IMR-90 (cell line): ENCODE data around the gene FBXW8. TPM values are rescaled to one million over a fixed set of nuclear protein-coding genes. Genes with fewer than 3 reads are reported as not detected.

Experiments used
- ATAC-seq: fragments of 200-7000 bp; cut with Tn5 transposase; 2 replicates; pipeline ENCODE4 v1.9.1; 2020; ENCODE audit warnings: low read depth, mild to moderate bottlenecking, moderate library complexity
- BruUV-seq: library from RNA; stranded (reverse); fragments of 400-500 nt; replicated peaks from 2 replicates; lab custom pipeline; 2021; lab: Mats Ljungman, UMichigan
- CTCF ChIA-PET: fragments of 300-600 bp; formaldehyde crosslinking; extraction: SDS; loops from one replicate; lab custom pipeline; 2021; ENCODE audit warnings: antibody characterized with exemption; lab: Yijun Ruan, JAX
- POLR2A ChIA-PET: fragments of 300-600 bp; sonication (Branson Sonifier 250); formaldehyde crosslinking; loops from one replicate; lab custom pipeline; 2022; ENCODE audit warnings: antibody characterized with exemption; ENCODE audit not compliant: unreplicated experiment; lab: Charles Lee
- DNase-seq: peaks from one replicate; pipeline ENCODE4 v3.0.0; 2013
- H2AFZ ChIP-seq: replicated peaks from 2 replicates; pipeline ENCODE3; 2013; ENCODE audit warnings: low read length, mild to moderate bottlenecking; ENCODE audit not compliant: poor library complexity
- H2AK5ac ChIP-seq: 2 replicates; pipeline ENCODE4 v1.6.1; 2013; ENCODE audit warnings: low read depth, low read length, inconsistent platforms
- H2AK9ac ChIP-seq: replicated peaks from 2 replicates; pipeline ENCODE3; 2013; ENCODE audit warnings: mild to moderate bottlenecking, low read depth, low read length, moderate library complexity; ENCODE audit not compliant: poor library complexity
- H2BK120ac ChIP-seq: 2 replicates; pipeline ENCODE4 v1.6.1; 2013; ENCODE audit warnings: low read depth, low read length, inconsistent platforms
- H2BK15ac ChIP-seq: 3 replicates; pipeline ENCODE4 v1.6.1; 2013; ENCODE audit warnings: low read depth, low read length, inconsistent platforms
- H2BK20ac ChIP-seq: 2 replicates; pipeline ENCODE4 v1.6.1; 2013; ENCODE audit warnings: low read depth, mild to moderate bottlenecking, inconsistent platforms, low read length, moderate library complexity
- H2BK5ac ChIP-seq: 2 replicates; pipeline ENCODE4 v1.6.1; 2013; ENCODE audit warnings: mild to moderate bottlenecking, low read depth, low read length, inconsistent platforms; ENCODE audit not compliant: poor library complexity, severe bottlenecking
- H3K14ac ChIP-seq: replicated peaks from 2 replicates; pipeline ENCODE4 v1.6.1; 2013; ENCODE audit warnings: low read depth, low read length, inconsistent platforms
- H3K18ac ChIP-seq: 2 replicates; pipeline ENCODE4 v1.6.1; 2013; ENCODE audit warnings: low read depth, low read length, control low read depth
- H3K23ac ChIP-seq: 2 replicates; pipeline ENCODE4 v1.6.1; 2013; ENCODE audit warnings: low read depth, low read length, inconsistent platforms
- H3K27ac ChIP-seq: 2 replicates; pipeline ENCODE4 v1.5.1; 2013; ENCODE audit warnings: mild to moderate bottlenecking, control low read depth, low read length; ENCODE audit not compliant: insufficient read depth
- H3K27me3 ChIP-seq: 2 replicates; pipeline ENCODE4 v1.6.1; 2013; ENCODE audit warnings: low read length; ENCODE audit not compliant: control insufficient read depth, insufficient read depth
- H3K36me3 ChIP-seq: 2 replicates; pipeline ENCODE4 v1.6.1; 2013; ENCODE audit warnings: low read length, mixed read lengths; ENCODE audit not compliant: control insufficient read depth, insufficient read depth
- H3K4ac ChIP-seq: 2 replicates; pipeline ENCODE4 v1.6.1; 2013; ENCODE audit warnings: low read depth, low read length, inconsistent platforms
- H3K4me1 ChIP-seq: 2 replicates; pipeline ENCODE4 v1.6.1; 2013; ENCODE audit warnings: low read length, mixed read lengths; ENCODE audit not compliant: control insufficient read depth, insufficient read depth
- H3K4me2 ChIP-seq: 2 replicates; pipeline ENCODE4 v1.6.1; 2013; ENCODE audit warnings: low read depth, mild to moderate bottlenecking, control low read depth, low read length, moderate library complexity
- H3K4me3 ChIP-seq: 2 replicates; pipeline ENCODE4 v1.5.1; 2013; ENCODE audit warnings: low read depth, mild to moderate bottlenecking, control low read depth, low read length, moderate library complexity; ENCODE audit not compliant: insufficient read depth
- H3K56ac ChIP-seq: 2 replicates; pipeline ENCODE4 v1.6.1; 2013; ENCODE audit warnings: low read length, inconsistent platforms; ENCODE audit not compliant: insufficient read depth; ENCODE audit errors: extremely low read depth
- H3K79me1 ChIP-seq, 2 experiments: 2 replicates each; pipeline ENCODE4 v1.6.1; 2013; ENCODE audit warnings: low read length in 2 of 2, inconsistent platforms in 1 of 2, low read depth in 1 of 2
- H3K9ac ChIP-seq: 2 replicates; pipeline ENCODE4 v1.6.1; 2013; ENCODE audit warnings: low read depth, low read length, control low read depth
- H3K9me1 ChIP-seq: 2 replicates; pipeline ENCODE4 v1.6.1; 2013; ENCODE audit warnings: low read length, inconsistent platforms; ENCODE audit not compliant: insufficient read depth
- H3K9me3 ChIP-seq: 2 replicates; pipeline ENCODE4 v1.6.1; 2013; ENCODE audit warnings: low read length; ENCODE audit not compliant: control insufficient read depth, insufficient read depth
- H4K20me1 ChIP-seq: 2 replicates; pipeline ENCODE4 v1.6.1; 2013; ENCODE audit warnings: low read length, inconsistent platforms; ENCODE audit not compliant: insufficient read depth
- H4K5ac ChIP-seq: 2 replicates; pipeline ENCODE4 v1.6.1; 2013; ENCODE audit warnings: mild to moderate bottlenecking, low read depth, low read length, control low read depth
- H4K8ac ChIP-seq, 2 experiments: 2 replicates each; pipeline ENCODE4 v1.6.1; 2013; ENCODE audit warnings: low read depth in 2 of 2, low read length in 2 of 2, control low read depth in 1 of 2, inconsistent platforms in 1 of 2
- H4K91ac ChIP-seq: 2 replicates; pipeline ENCODE4 v1.6.1; 2013; ENCODE audit warnings: low read depth, low read length, inconsistent platforms; ENCODE audit not compliant: insufficient read depth
- BHLHE40 ChIP-seq: fragments of 150-350 bp; IDR thresholded peaks from 2 replicates; pipeline ENCODE4 v1.6.1; 2016; ENCODE audit warnings: mild to moderate bottlenecking, low read depth, low read length
- CEBPB ChIP-seq: IDR thresholded peaks from 2 replicates; pipeline ENCODE4 v1.6.1; 2012; ENCODE audit warnings: low read depth, low read length, improper control_type of control experiment
- CHD1 ChIP-seq: IDR thresholded peaks from 2 replicates; pipeline ENCODE4 v1.6.1; 2012; ENCODE audit warnings: low read depth, low read length, improper control_type of control experiment
- CTCF ChIP-seq: conservative IDR thresholded peaks from 2 replicates; pipeline ENCODE4 v1.5.1; 2012; ENCODE audit warnings: mild to moderate bottlenecking, low read depth, low read length, improper control_type of control experiment
- ELK1 ChIP-seq: fragments of 150-350 bp; IDR thresholded peaks from 2 replicates; pipeline ENCODE4 v1.6.1; 2016; ENCODE audit warnings: low read depth, mild to moderate bottlenecking, low read length, moderate library complexity, borderline replicate concordance
- FOS ChIP-seq: fragments of 150-350 bp; IDR thresholded peaks from 2 replicates; pipeline ENCODE4 v1.6.1; 2016; ENCODE audit warnings: low read depth, low read length
- MAFK ChIP-seq: IDR thresholded peaks from 2 replicates; pipeline ENCODE4 v1.6.1; 2012; ENCODE audit warnings: low read depth, low read length, improper control_type of control experiment
- MAZ ChIP-seq: IDR thresholded peaks from 2 replicates; pipeline ENCODE4 v1.6.1; 2012; ENCODE audit warnings: low read depth, mild to moderate bottlenecking, low read length, improper control_type of control experiment, moderate library complexity, borderline replicate concordance
- MXI1 ChIP-seq: IDR thresholded peaks from 2 replicates; pipeline ENCODE4 v1.6.1; 2012; ENCODE audit warnings: low read depth, mild to moderate bottlenecking, low read length, moderate library complexity, borderline replicate concordance
- NFE2L2 ChIP-seq: fragments of 150-350 bp; IDR thresholded peaks from 2 replicates; pipeline ENCODE4 v1.6.1; 2016; ENCODE audit warnings: low read depth, mild to moderate bottlenecking, low read length
- POLR2A ChIP-seq: IDR thresholded peaks from 2 replicates; pipeline ENCODE4 v1.6.1; 2012; ENCODE audit warnings: mild to moderate bottlenecking, low read depth, low read length
- RAD21 ChIP-seq: IDR thresholded peaks from 2 replicates; pipeline ENCODE4 v1.6.1; 2012; ENCODE audit warnings: low read length, improper control_type of control experiment
- RCOR1 ChIP-seq: IDR thresholded peaks from 2 replicates; pipeline ENCODE4 v1.6.1; 2012; ENCODE audit warnings: mild to moderate bottlenecking, low read length, improper control_type of control experiment; ENCODE audit not compliant: insufficient replicate concordance
- RFX5 ChIP-seq: IDR thresholded peaks from 2 replicates; pipeline ENCODE4 v1.8.0; 2012; ENCODE audit warnings: low read depth, mild to moderate bottlenecking, low read length, moderate library complexity
- SMC3 ChIP-seq: fragments of 150-350 bp; IDR thresholded peaks from 2 replicates; pipeline ENCODE4 v1.6.1; 2016; ENCODE audit warnings: low read depth, mild to moderate bottlenecking, antibody characterized with exemption, low read length, moderate library complexity
- USF2 ChIP-seq: fragments of 150-350 bp; IDR thresholded peaks from 2 replicates; pipeline ENCODE4 v1.6.1; 2017; ENCODE audit warnings: mild to moderate bottlenecking, antibody characterized with exemption, low read length, low read depth
- WGBS, 2 experiments: methylation state at CpG; one replicate each; pipeline versions ENCODE4 v1.1.5 to v1.1.7; 2013; ENCODE audit warnings: missing lambda C conversion rate in 2 of 2; ENCODE audit not compliant: insufficient read length in 1 of 2; ENCODE audit errors: extremely low coverage in 2 of 2; 5-methylcytosine and 5-hydroxymethylcytosine counted together
- dilution Hi-C: fragments of 300-500 bp; cut with HindIII; formaldehyde crosslinking; loops from one replicate; pipeline ENCODE4 v1.14.3; 2018; ENCODE audit warnings: low sequenced_read_pairs; ENCODE audit not compliant: unreplicated experiment
- in situ Hi-C: fragments of 300-500 bp; cut with MboI; formaldehyde crosslinking; loops from 3 replicates; pipeline ENCODE4 v1.14.3; 2019; ENCODE audit warnings: low sequenced_read_pairs, inconsistent platforms, mixed read lengths
- intact Hi-C: fragments of 100-400 bp; cut with micrococcal nuclease; formaldehyde crosslinking; loops from 2 replicates; pipeline ENCODE4 v1.10.0; 2022
- polyA plus RNA-seq, 3 experiments: library from polyadenylated mRNA; depleted of rRNA; stranded (reverse); fragments of >200 nt; gene quantifications; 2 replicates each; pipeline ENCODE4 v1.2.3, GENCODE V29; 2012; ENCODE audit warnings: low replicate concordance in 1 of 3
- total RNA-seq: library from RNA; depleted of rRNA; stranded (reverse); fragments of >200 nt; gene quantifications from 2 replicates; pipeline ENCODE4 v1.2.3, GENCODE V29; 2012

Gene FBXW8
- total and polyA plus RNA-seq, 2 of the 4 experiments (the other 2 are of a cell fraction): 20.3 to 25.8 TPM

- no peak for TF ChIP-seq ELK1
- no peak for TF ChIP-seq MAZ
- TF ChIP-seq POLR2A: no peak
- no peak for TF ChIP-seq CEBPB
- no peak for TF ChIP-seq CHD1
- TF ChIP-seq MXI1: no peak
- TF ChIP-seq RAD21: no peak
- no peak for TF ChIP-seq SMC3
- no peak for TF ChIP-seq BHLHE40
- no peak for TF ChIP-seq USF2
- no peak for TF ChIP-seq RCOR1
- TF ChIP-seq RFX5: no peak
- TF ChIP-seq NFE2L2: no peak
- no peak for TF ChIP-seq CTCF
- no peak for TF ChIP-seq MAFK
- no peak for TF ChIP-seq FOS
- Histone ChIP-seq H3K9me1 (peaks cover 24% of the 10 kb centered on the region), H4K91ac (no peak overlapping the region), H2BK120ac (no peak overlapping the region), H2AK5ac (no peak overlapping the region), H4K20me1 (peaks cover 46% of the 10 kb centered on the region; the same call in 1 of the 2 replicates), H3K79me1 (peaks cover 7 to 79% of the 10 kb centered on the region in 2 experiments), H3K4me1 (peaks cover 11% of the 10 kb centered on the region), H2BK5ac (no peak overlapping the region), H3K18ac (no peak overlapping the region), H4K5ac (no peak overlapping the region), H3K56ac (no peak overlapping the region), H2AFZ (no peak overlapping the region), H3K27ac (no peak overlapping the region), H2BK15ac (no peak overlapping the region), H3K36me3 (peaks cover 5% of the 10 kb centered on the region; the same call in 1 of the 2 replicates), H3K4ac (no peak overlapping the region), H4K8ac (no peak overlapping the region), H3K23ac (no peak overlapping the region), H3K9ac (no peak overlapping the region), H3K14ac (no peak overlapping the region), H3K4me2 (no peak overlapping the region), H2BK20ac (no peak overlapping the region), H3K9me3 (no peaks in the 10 kb centered on the region), H2AK9ac (no peak overlapping the region), H3K27me3 (no peaks in the 10 kb centered on the region), H3K4me3 (no peak overlapping the region)
- in situ Hi-C loops: no loop called here
- DNase-seq: peak; percentile 47
- no peak; the same call in 1 of the 2 replicates for ATAC-seq
- WGBS, 2 experiments: no CpG with 5 or more reads among the region's 2 CpGs
- CTCF ChIA-PET: no interaction called here
- intact Hi-C loops: no loop called here
- dilution Hi-C loops: no loop called here
- no TSS peak for BruUV-seq
- POLR2A ChIA-PET: interaction anchor here (0.6 kb wide), 1 partner anchor 879 kb away, joined by 5 read pairs; no protein-coding TSS in a partner anchor
Observed at GRCh38 chr12:116959198-116959460, 48.4 kb downstream of the FBXW8 start.
